DMS153 (cell line): ENCODE measurements around the gene WIPF2.

Experiments
- DNase-seq: peaks from one replicate; lab custom pipeline; 2025; lab: John Stamatoyannopoulos, UW

WIPF2 gene

GRCh38 chr17:40247926-40248495 is 28.9 kb downstream of the WIPF2 start:
- DNase-seq: no peak

GRCh38 chr17:40248507-40248906 is 29.4 kb downstream of the WIPF2 start:
- no peak for DNase-seq

- DNase-seq: no peak
Measured at GRCh38 chr17:40251576-40251975, 32.5 kb downstream of the WIPF2 start.

GRCh38 chr17:40253565-40253964 is 34.5 kb downstream of the WIPF2 start:
- no peak for DNase-seq

- no peak for DNase-seq
Measured at GRCh38 chr17:40259505-40259904, 40.4 kb downstream of the WIPF2 start.

GRCh38 chr17:40260528-40260927 is 41.4 kb downstream of the WIPF2 start:
- no peak for DNase-seq

GRCh38 chr17:40264458-40265185 is 45.5 kb downstream of the WIPF2 start:
- no peak for DNase-seq

- DNase-seq: no peak
Measured at GRCh38 chr17:40265337-40265736, 46.2 kb downstream of the WIPF2 start.

- DNase-seq: no peak
Measured at GRCh38 chr17:40266882-40267281, 47.8 kb downstream of the WIPF2 start.

GRCh38 chr17:40268141-40268712 is 49.1 kb downstream of the WIPF2 start:
- DNase-seq: no peak

- no peak for DNase-seq
Measured at GRCh38 chr17:40278414-40278813, 59.3 kb downstream of the WIPF2 start.

GRCh38 chr17:40279402-40279801 is 60.3 kb downstream of the WIPF2 start:
- DNase-seq: no peak

- DNase-seq: no peak
Measured at GRCh38 chr17:40281663-40282062, 62.6 kb downstream of the WIPF2 start.

GRCh38 chr17:40283662-40284061 is 64.6 kb downstream of the WIPF2 start:
- DNase-seq: no peak

- DNase-seq: no peak
Measured at GRCh38 chr17:40284085-40284713, 65.1 kb downstream of the WIPF2 start.

- no peak for DNase-seq
Measured at GRCh38 chr17:40286473-40286872, 67.4 kb downstream of the WIPF2 start.

GRCh38 chr17:40287159-40287493 is 68.0 kb downstream of the WIPF2 start:
- no peak for DNase-seq

- DNase-seq: peak; percentile 99
Measured at GRCh38 chr17:40287494-40288369, 68.6 kb downstream of the WIPF2 start, which contains the start of gene CDC6. Gene CDC6, plus strand, starts transcription at chr17:40287879. Its CDS starts 1,542 bp downstream, at chr17:40289421.

- peak; percentile 31 for DNase-seq
Measured at GRCh38 chr17:40290629-40291280, 71.7 kb downstream of the WIPF2 start.

GRCh38 chr17:40291281-40291664 is 72.2 kb downstream of the WIPF2 start:
- no peak for DNase-seq

- DNase-seq: no peak
Measured at GRCh38 chr17:40293363-40293762, 74.3 kb downstream of the WIPF2 start.
